GM10847 (cell line): ENCODE data around the gene NDUFS2.

Source experiments
- POLR2A ChIP-seq: IDR thresholded peaks from 2 replicates; pipeline ENCODE4 v1.6.1; 2011; ENCODE audit not compliant: insufficient read length; ENCODE audit errors: extremely low read depth

Gene NDUFS2

GRCh38 chr1:161217831-161218230, 15.7 kb downstream of the NDUFS2 start:
- TF ChIP-seq POLR2A: no peak

DNA sequence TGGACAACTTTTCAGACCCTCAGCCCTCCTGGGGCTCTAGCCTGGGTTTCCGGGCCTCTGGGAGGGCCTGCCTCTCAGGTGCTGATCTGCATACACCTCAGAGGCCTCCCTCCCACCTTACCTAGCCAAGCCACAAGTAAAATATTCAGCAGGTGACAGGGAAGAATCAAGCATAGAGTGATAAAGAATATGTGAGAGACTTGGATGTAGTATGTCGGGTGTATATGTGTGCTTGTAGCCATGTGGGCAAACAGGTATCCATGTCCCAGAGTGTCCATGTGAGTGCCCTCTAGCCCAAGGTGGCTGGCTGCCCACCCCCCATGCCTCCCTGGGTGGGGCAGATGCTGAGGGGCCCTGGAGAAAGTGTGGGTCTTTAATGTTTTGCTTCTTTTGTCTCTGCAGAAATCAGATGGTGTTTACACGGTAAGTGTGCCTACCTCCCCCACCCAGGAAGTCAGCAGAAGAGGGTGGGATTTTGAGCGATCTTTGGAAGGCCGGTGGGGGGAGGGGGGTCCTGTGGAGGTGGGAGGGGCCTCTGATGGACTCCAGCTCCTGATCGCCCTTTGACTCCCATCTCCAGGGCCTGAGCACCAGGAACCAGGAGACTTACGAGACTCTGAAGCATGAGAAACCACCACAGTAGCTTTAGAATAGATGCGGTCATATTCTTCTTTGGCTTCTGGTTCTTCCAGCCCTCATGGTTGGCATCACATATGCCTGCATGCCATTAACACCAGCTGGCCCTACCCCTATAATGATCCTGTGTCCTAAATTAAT, 16.3 kb downstream of the NDUFS2 start:
- no peak for TF ChIP-seq POLR2A

- no peak for TF ChIP-seq POLR2A
Measured at GRCh38 chr1:161219078-161219892, 17.1 kb downstream of the NDUFS2 start.

- TF ChIP-seq POLR2A: no peak
Measured at GRCh38 chr1:161220002-161220401, 17.8 kb downstream of the NDUFS2 start.

DNA sequence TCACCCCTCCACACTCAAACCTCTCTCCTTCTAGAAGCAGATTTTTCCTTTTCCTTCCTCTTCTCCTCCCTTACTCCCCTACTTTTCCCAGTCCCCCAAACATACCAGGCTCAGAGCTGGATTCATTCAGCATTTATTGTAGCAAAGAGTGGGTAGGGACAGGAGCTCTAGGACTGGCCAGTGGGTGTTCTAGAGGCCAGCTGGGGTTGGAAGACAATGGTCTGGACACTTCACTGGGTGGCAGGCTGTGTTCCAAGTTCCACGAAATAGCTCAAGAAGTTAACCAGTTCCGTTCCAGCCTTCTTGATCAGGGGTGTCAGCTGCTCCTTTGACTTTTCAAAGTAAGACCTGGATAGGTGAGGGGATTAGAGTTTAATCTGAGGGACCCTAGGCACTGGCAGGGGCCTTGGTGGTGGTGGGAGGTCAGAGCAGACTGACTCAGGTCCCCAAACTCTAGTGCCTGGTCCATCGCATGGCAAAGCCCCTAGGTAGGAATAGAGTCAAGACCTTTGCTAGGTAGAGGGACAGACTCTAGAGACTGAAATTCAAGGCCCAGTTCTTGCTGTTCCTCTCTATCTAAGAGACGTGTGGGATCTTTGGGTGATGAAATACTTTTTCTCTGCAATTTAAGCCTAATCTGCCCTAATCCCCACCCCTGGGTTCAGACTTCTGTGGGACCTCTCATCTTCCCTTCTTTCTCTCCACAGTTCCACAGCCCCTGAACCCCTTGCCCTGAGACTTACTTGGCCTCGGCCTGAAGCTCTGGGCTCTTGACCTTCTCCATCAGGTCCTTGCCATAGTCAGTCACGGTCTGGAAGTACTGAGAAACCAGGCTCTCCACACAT, 20.2 kb downstream of the NDUFS2 start:
- no peak for TF ChIP-seq POLR2A

GRCh38 chr1:161223805-161224694, 21.9 kb downstream of the NDUFS2 start:
- no peak for TF ChIP-seq POLR2A

DNA sequence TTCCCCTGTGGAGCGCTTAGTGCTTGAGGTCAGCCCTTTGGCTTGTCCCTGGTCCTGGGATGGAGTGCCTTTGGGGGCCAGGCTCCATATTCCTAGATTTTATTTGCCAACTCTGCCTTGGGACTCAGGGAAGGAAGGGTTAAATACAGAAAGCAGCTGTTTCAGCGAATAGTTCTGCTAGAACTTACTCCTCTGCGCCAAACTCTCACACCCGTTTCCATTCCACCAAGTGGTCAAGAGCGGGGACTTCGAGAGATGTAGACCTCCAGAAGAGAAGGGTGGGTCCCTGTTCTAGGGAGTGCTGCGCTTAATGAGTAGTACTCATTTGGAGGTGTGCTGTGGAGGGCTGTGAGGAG, 23.0 kb downstream of the NDUFS2 start:
- TF ChIP-seq POLR2A: no peak

DNA sequence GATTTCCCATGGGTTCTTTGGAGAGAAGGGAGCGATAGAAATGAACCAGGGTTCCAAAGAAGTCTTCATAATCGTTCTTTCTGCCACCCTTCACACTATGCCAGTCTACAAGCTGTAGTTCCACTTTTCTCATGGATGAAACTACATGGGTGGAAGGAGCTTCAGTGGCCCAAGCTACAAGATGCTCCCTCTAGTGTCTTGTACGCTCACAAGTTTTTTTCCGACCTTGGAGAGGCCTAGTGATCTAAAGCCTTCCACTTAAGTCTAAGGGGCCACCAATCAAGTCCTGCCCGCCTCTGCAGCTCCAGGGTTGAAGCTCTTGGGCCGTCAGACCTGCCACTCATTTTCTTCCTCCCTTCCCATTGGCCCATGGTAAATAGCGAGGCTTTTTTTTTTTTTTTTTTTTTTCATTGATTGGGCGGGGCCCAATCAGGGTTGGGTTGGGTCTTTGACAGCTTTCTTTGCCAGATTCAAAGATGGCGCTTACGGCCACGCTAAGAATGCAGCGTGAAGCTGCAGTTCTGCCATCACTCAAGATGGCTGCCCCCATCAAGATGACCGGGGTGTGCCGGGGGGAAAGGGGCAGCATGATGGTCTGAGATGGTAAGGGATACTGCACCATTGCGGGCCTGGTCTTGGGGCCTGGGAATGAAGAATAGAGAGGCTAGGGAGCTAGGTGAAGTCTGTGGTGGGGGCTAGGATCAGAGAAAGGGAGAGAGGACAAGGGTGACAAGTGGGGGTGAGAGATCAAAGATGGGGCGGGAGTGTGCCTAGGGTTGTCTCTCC, 23.6 kb downstream of the NDUFS2 start, which contains the start of gene TOMM40L:
TSS of gene TOMM40L (plus strand) at position 527 of the 786 bp plus-strand sequence. CDS start 430 bp downstream, outside the sequence.
- peak; percentile 44 for TF ChIP-seq POLR2A

DNA sequence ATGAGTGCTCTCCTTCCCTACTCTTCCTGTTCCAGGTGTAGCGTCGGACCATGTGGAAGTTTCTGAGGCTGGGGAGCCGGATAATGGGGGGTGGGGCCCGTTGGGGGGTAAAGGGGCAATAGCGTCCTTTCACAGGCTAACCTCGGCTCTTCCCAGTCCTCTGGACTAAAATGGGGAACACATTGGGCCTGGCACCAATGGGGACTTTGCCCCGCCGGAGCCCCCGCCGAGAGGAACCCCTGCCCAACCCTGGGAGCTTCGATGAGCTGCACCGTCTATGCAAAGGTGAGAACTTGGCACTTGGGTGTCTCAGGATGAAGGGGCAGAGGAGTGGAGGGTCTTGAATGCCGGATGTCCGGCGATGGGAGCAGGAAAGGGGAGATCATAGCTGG, 24.1 kb downstream of the NDUFS2 start:
- no peak for TF ChIP-seq POLR2A

- TF ChIP-seq POLR2A: no peak
Measured at GRCh38 chr1:161226759-161227158, 24.6 kb downstream of the NDUFS2 start.

GRCh38 chr1:161227196-161227871, 25.2 kb downstream of the NDUFS2 start:
- TF ChIP-seq POLR2A: no peak

GRCh38 chr1:161228032-161228431, 25.9 kb downstream of the NDUFS2 start:
- no peak for TF ChIP-seq POLR2A

GRCh38 chr1:161229896-161230295, 27.7 kb downstream of the NDUFS2 start:
- no peak for TF ChIP-seq POLR2A
